HPDE6-E6E7 (cell line): ENCODE data around the gene ERMN.
"Not testable (repeated sequence)": the region's sequence is repeated elsewhere in the genome, so short reads cannot be mapped to it uniquely, and the experiment has no call there.

Source experiments
- DNase-seq: peaks from one replicate; pipeline ENCODE4 v3.0.0; 2011; ENCODE audit warnings: missing footprints; ENCODE audit errors: extremely low spot score

Gene ERMN

DNA sequence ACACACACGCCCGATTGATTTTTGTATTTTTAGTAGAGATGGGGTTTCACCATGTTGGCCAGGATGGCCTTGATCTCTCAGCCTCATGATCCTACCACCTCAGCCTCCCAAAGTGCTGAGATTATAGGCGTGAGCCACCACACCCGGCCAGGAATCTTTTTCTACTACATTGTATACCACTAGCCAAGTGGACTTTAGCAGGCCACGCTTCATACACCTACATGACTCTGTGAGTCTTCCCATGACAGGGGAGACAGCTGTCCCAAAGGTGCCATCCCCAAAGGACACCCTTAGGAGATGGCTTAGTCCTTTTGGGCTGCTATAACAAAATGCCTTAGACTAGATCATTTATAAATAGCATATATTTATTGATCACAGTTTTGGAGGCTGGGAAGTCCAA lies 32.8 kb downstream of the ERMN start:
- DNase-seq = no peak

GRCh38 chr2:157291018-157291417 lies 34.6 kb downstream of the ERMN start:
- no peak for DNase-seq

GRCh38 chr2:157290525-157290924 lies 35.1 kb downstream of the ERMN start:
- no peak for DNase-seq

DNA sequence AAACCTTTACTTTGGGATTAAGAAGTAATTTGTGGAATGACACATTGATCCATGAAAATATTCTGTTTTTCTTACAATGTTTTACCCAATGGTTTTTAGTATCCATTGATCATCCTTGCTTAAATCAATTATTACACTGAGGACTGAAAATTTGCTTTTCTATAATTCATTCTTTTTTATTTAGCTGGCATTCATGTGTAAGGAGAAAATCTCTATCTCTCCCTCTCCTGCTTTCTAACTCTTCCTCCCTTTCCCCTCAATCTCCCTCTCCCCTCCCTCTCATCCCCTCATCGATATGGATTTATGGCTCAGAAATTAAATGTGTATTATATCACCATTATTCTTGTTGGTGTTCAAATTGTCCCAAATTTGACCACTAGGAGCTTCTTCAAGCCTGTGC lies 38.5 kb downstream of the ERMN start:
- DNase-seq = no peak

DNA sequence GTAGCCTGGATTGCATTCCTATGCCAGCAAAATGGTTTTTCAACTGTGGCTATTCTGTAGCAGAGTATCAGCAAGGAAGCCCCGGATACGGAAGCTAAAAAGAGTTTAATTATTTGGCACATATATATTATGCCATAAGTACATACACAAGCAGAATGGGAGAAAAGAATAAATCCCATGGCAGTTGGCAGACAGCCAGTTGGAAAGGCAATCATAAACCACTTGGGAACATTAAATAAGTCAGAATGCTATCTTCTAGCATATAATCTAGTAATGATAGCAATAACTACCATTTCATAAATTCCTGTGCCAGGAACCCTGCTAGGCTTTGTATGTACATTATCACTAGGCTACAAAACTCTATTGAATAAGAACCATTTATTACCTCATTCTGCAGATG lies 42.2 kb downstream of the ERMN start:
- DNase-seq = no peak

DNA sequence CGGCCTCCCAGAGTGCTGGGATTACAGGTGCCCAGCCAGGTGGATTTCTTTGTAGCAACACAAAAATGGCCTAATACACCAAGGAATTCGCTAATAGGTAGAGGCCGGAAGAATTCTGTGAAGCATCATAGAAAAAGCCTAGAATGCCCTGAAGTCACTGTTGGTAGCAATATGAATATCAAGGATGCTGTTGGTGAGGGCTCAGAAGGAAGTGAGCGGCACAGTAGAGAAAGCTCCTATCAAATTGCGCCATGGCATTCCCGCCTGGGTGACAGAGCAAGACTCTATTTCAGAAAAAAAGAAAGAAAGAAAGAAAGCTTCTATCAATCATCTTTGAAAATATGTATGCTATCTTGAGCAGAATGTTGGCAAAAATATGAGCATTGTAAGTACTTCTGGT lies 44.3 kb downstream of the ERMN start:
- DNase-seq = no peak

DNA sequence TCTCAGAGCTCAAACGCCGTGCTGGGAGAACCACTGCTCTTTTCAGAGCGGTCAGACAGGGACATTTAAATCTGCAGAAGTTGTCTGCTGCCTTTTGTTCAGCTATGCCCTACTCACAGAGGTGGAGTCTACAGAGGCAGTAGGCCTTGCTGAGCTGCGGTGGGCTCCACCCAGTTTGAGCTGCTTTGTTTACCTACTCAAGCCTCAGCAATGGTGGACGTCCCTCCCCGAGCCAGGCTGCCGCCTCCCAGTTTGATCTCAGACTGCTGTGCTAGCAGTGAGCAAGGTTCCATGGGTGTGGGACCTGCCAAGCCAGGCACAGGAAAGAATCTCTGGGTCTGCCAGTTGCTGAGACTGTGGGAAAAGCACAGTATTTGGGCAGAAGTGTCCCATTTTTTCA lies 46.3 kb downstream of the ERMN start:
- DNase-seq = not testable (repeated sequence)

DNA sequence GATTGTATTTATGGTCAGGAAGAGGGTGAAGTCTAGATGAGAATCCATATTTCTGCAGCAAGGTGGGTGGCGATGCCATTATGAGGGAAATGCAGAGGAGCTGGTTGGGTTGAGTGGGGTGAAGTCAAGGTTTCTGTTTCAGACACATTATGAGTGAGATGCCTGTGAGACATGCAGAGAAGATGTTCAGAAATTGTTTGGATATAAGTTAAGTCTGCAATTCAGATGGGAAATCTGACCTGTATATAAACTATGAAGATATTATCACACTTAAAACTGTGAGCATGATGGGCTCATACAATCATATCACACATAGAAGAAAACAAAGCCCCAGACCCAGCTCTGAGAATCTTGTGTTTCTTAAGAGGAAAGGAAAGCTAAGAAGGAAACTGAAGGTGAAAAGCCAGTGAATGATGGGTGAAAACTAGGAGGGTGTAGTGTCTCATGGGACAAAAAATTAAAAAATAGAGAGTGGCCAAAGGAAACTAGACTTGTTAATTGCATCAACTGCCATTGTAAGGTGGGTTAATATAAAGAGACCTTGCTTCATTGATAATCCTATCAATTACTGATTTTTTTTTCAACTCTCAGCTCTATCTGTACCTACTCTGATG lies 53.9 kb downstream of the ERMN start:
- DNase-seq = no peak

DNA sequence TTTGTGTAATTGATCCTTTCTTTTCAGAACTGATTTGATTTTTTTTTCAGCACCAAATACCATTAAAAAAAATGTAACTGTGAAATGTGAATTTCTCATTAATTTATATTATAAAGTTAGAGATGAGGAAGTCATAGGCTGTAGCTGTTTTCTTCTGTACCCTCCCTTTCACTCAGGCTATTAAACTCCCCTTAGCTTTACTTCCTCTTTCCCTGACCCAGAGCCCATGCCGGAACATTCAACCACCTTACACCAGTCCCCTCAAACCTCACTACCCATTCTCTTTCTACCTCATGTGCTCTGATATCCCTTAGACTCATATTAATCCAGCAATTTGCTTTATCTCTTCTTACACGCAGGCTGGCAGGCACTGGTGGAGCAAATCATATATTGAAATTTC lies 55.7 kb downstream of the ERMN start:
- no peak for DNase-seq

- DNase-seq = no peak
Observed at GRCh38 chr2:157269060-157269459, 56.6 kb downstream of the ERMN start.
